ENCODE results near the gene OR5I1.
"Not testable (repeated sequence)": the region's sequence is repeated elsewhere in the genome, so short reads cannot be mapped to it uniquely, and the experiment has no call there.

The OR5I1 gene
- total RNA-seq: 0 reads per million in 2 donors

- no peak for DNase-seq
Observed at GRCh38 chr11:55936300-55936699, at the start of gene OR5I1. Gene OR5I1, minus strand, starts transcription at chr11:55936400. Its CDS starts 0 bp downstream, at chr11:55936400.

- DNase-seq: no peak
Observed at GRCh38 chr11:55970935-55971334, 34.7 kb upstream of the OR5I1 start.

GRCh38 chr11:55969845-55970244 is 33.6 kb upstream of the OR5I1 start, which contains the start of gene OR10AG1:
Gene OR10AG1, minus strand, starts transcription at chr11:55969945. Its CDS starts 38 bp downstream, at chr11:55969907.
- DNase-seq: no peak

- DNase-seq: no peak
Observed at GRCh38 chr11:55967914-55968313, 31.7 kb upstream of the OR5I1 start.

- DNase-seq: no peak
Observed at GRCh38 chr11:55966391-55966790, 30.2 kb upstream of the OR5I1 start.

- no peak for DNase-seq
Observed at GRCh38 chr11:55956521-55956920, 20.3 kb upstream of the OR5I1 start.

GRCh38 chr11:55949330-55949729 is 13.1 kb upstream of the OR5I1 start:
- no peak for DNase-seq

- DNase-seq: peak in 1 of 5 experiments; percentile 4
Observed at GRCh38 chr11:55942785-55943392, 6.7 kb upstream of the OR5I1 start.

GRCh38 chr11:55920537-55920936 is 15.7 kb downstream of the OR5I1 start:
- DNase-seq: no peak

- no peak for DNase-seq
Observed at GRCh38 chr11:55914482-55914881, 21.7 kb downstream of the OR5I1 start, which contains the start of gene OR5W2. Gene OR5W2, minus strand, starts transcription at chr11:55914582. Its CDS starts 0 bp downstream, at chr11:55914582.

- DNase-seq: no peak
Observed at GRCh38 chr11:55902308-55902707, 33.9 kb downstream of the OR5I1 start.

- DNase-seq: no peak
Observed at GRCh38 chr11:55895216-55895615, 41.0 kb downstream of the OR5I1 start.

GRCh38 chr11:55885481-55885880 is 50.7 kb downstream of the OR5I1 start:
- DNase-seq: not testable (repeated sequence)

All from T-helper 2 cell (primary cell).